Measurements from ENCODE around the gene CDKAL1. TPM values are rescaled to one million over a fixed set of nuclear protein-coding genes. Genes with fewer than 3 reads are reported as not detected.

Gene CDKAL1
- total and polyA plus RNA-seq, 9 of the 15 experiments (the other 6 are each of a cell fraction or from before 2014, with no cell fraction given): 11.2 to 36.3 (median 20.1) TPM

DNA sequence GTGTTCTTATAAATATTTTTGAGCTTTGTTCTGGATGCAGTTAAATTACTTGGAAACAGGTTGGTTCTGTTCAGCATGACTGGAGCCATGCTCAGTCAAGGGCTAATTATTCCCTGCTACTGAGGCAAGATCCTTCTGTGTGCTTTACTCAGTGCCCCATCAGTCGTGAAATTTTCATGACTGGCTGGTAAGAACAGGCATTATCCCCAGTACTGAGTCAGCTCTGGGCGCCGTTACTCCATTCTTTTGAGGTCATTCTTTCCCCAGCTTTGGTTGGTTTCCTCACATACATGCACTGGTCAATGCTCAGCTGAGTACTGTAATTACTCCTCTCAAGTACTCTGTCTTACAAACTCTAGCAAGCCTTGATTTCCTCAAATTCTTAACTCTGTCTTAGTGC is 71.3 kb downstream of the CDKAL1 start (continued):
- TF ChIP-seq, protein P1, sequence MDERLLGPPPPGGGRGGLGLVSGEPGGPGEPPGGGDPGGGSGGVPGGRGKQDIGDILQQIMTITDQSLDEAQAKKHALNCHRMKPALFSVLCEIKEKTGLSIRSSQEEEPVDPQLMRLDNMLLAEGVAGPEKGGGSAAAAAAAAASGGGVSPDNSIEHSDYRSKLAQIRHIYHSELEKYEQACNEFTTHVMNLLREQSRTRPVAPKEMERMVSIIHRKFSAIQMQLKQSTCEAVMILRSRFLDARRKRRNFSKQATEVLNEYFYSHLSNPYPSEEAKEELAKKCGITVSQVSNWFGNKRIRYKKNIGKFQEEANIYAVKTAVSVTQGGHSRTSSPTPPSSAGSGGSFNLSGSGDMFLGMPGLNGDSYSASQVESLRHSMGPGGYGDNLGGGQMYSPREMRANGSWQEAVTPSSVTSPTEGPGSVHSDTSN (CRISPR knock-in tag; IDR thresholded peaks at IDR 0.05; ENCODE audit: low read depth): no peak
- TF ChIP-seq, protein P1 (tag; conservative IDR thresholded peaks at IDR 0.05; ENCODE audit: low read depth): no peak
- TF ChIP-seq CAMTA2 (CRISPR knock-in tag; conservative IDR thresholded peaks at IDR 0.05): no peak
- TF ChIP-seq NR2C2 (CRISPR knock-in tag; IDR thresholded peaks at IDR 0.05): no peak
- TF ChIP-seq NR2C2 (tag; IDR thresholded peaks at IDR 0.05): no peak
- no peak for TF ChIP-seq SMAD3 (CRISPR knock-in tag; conservative IDR thresholded peaks at IDR 0.05)
- TF ChIP-seq MTF1 (CRISPR knock-in tag; IDR thresholded peaks at IDR 0.05; ENCODE audit: borderline replicate concordance): no peak

DNA sequence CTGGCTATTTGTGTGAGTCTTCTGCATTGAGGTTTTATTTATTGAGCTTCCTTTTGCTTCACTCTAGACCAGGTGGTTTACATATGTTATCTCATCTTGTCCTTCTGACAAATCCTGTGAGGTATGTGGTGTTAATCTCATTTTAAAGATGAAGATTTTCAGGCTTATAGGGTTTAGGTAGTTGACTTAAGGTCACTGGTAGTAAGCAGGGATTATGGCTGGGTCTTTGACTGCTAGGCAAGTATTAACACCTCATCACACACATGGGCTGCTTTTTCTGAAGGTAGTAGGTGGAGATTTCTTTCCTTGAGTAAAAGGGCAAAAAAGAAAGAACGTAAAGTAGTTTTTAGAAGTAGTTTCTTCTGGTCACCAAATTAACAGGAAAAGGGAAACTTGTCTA is 72.6 kb downstream of the CDKAL1 start:
- H3K4me2 ChIP-seq (ENCODE audit: insufficient read depth, low read length): no peak overlapping the region
- no peak for TF ChIP-seq CBX2 (IDR thresholded peaks at IDR 0.05; ENCODE audit: insufficient read depth, low read length, poor library complexity, severe bottlenecking)
- peak; percentile 50; the same call in 1 of the 2 replicates for TF ChIP-seq HMBOX1 (IDR thresholded peaks at IDR 0.05)
- no peak for ATAC-seq
- no peaks in the 10 kb centered on the region for H4K20me1 ChIP-seq (replicated peaks; ENCODE audit: control insufficient read depth, insufficient read depth, low read length)
- in situ Hi-C loops (cut with MboI) (no loop called here), intact Hi-C loops (cut with micrococcal nuclease) (no loop called here)
- H2AFZ ChIP-seq (ENCODE audit: low read depth, low read length): no peak overlapping the region
- H3K9me1 ChIP-seq (ENCODE audit: control insufficient read depth, insufficient read depth, low read length): no peaks in the 10 kb centered on the region
- H3K27me3 ChIP-seq (ENCODE audit: control insufficient read depth in 2 of 2, insufficient read depth in 2 of 2, low read length in 2 of 2): no peaks in the 10 kb centered on the region
- no peak overlapping the region for H3K27ac ChIP-seq (ENCODE audit: extremely low read depth, low read depth, low read length)
- WGBS (ENCODE audit: insufficient coverage, low coverage, missing lambda C conversion rate): 64% methylated on average over 1 of the region's 1 CpG
- no TSS peak for BruUV-seq (replicated peaks)
- H3K36me3 ChIP-seq (ENCODE audit: control insufficient read depth, insufficient read depth, low read length): no peaks in the 10 kb centered on the region
- no peak for DNase-seq (ENCODE audit: extremely low read depth in 1 of 4, low spot score in 3 of 4)
- H3K79me2 ChIP-seq (ENCODE audit: control insufficient read depth, insufficient read depth, low read length): no peaks in the 10 kb centered on the region
- H3K4me1 ChIP-seq (replicated peaks in 1 of 2; ENCODE audit: control insufficient read depth in 2 of 2, insufficient read depth in 2 of 2, low read length in 2 of 2): peaks cover 0 to 8% of the 10 kb centered on the region in 2 experiments; a peak in 2 of 5 replicates
- H3K9me3 ChIP-seq (replicated peaks; ENCODE audit: control insufficient read depth, insufficient read depth, low read depth, low read length): no peaks in the 10 kb centered on the region
- ChIA-PET POLR2A (no interaction called here), CTCF (ENCODE audit: low intra/inter-chr PET ratio) (no interaction called here)
- no peak overlapping the region for H3K9ac ChIP-seq (ENCODE audit: insufficient read depth in 1 of 2, low read depth in 2 of 2, low read length in 2 of 2)
- H3K4me3 ChIP-seq: no peak overlapping the region
- no peak for FAIRE-seq

Measured in K562 (cell line).